Vagina (tissue), 2 donors: ENCODE measurements around the gene MTERF2.

Experiments used
- POLR2A ChIP-seq, 2 donors: fragments of 450-650 bp; IDR thresholded peaks; one replicate each; pipeline ENCODE4 v1.6.1; 2017; ENCODE audit warnings: antibody characterized with exemption in 2 of 2, mild to moderate bottlenecking in 2 of 2, moderate library complexity in 2 of 2
- TF ChIP-seq, protein P1 (sequence below), 3 experiments: fragments of 450-650 bp in 2 of 3; fragments of 200-600 bp in 1 of 3; sonication (generic) in 1 of 3; IDR thresholded peaks; one replicate each; pipeline ENCODE4 v1.5.1; 2017 to 2019; ENCODE audit warnings: antibody characterized with exemption in 3 of 3, mild to moderate bottlenecking in 2 of 3, moderate library complexity in 2 of 3

DNA sequence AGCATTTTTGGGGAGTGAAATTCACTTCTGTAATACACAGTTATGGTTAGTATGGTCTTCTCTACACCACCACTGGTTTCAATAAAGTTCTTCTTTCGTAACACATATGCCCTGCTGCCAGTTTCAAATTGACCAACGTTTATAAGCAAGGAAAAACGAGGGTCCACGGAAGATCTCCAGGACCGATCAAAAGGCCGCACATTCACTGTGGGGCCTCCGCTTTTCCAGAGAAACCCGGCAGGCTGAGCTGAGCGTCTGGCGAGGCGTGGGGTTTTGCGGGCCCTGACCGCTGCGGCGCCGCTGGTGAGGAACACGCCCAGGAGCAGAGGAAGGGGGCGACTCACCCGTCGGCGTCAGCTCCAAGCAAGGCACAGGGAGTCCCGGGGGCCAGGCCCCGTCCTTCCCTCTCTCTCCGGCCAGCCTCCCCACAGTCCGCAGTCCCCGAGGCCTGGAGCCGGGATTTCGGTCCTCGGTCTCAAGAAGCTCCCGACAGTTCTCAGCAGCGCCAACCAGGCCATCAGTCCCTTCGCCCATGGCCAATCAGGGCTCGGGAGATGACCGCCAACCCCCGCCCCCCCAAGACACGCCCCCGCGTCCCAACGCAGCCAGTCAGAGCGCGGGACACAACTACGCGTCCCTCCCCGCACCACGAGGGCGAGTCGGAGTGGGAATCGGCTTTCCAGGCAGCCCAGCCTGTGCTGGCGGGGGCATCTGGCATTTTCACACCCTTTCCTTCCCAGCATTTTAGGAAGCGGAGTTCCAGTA is at the start of gene MTERF2:
- TF ChIP-seq POLR2A (IDR thresholded peaks at IDR 0.05) = peak in 1 of 2 donors; percentile 50
- TF ChIP-seq, protein P1, sequence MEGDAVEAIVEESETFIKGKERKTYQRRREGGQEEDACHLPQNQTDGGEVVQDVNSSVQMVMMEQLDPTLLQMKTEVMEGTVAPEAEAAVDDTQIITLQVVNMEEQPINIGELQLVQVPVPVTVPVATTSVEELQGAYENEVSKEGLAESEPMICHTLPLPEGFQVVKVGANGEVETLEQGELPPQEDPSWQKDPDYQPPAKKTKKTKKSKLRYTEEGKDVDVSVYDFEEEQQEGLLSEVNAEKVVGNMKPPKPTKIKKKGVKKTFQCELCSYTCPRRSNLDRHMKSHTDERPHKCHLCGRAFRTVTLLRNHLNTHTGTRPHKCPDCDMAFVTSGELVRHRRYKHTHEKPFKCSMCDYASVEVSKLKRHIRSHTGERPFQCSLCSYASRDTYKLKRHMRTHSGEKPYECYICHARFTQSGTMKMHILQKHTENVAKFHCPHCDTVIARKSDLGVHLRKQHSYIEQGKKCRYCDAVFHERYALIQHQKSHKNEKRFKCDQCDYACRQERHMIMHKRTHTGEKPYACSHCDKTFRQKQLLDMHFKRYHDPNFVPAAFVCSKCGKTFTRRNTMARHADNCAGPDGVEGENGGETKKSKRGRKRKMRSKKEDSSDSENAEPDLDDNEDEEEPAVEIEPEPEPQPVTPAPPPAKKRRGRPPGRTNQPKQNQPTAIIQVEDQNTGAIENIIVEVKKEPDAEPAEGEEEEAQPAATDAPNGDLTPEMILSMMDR (IDR thresholded peaks at IDR 0.05) = no peak
